Measurements from ENCODE around the gene LSP1.

- TF ChIP-seq POLR2A (IDR thresholded peaks at IDR 0.05; ENCODE audit: low read depth, low read length) (no peak), TAF1 (IDR thresholded peaks at IDR 0.05; ENCODE audit: borderline replicate concordance, low read depth, low read length) (no peak), POLR2AphosphoS5 (IDR thresholded peaks at IDR 0.05; ENCODE audit: low read depth, low read length) (no peak)
These were observed 17.9 kb upstream of the LSP1 start, which contains the start of gene SYT8 for GRCh38 chr11:1834779-1835670.
